ENCODE data around the gene SLC4A1.
"Not testable (repeated sequence)": the region's sequence is repeated elsewhere in the genome, so short reads cannot be mapped to it uniquely, and the experiment has no call there.

The SLC4A1 gene

GRCh38 chr17:44256671-44257070 is 11.3 kb downstream of the SLC4A1 start:
- DNase-seq (ENCODE audit: low read depth in 2 of 2) = no peak

- no peak for DNase-seq (ENCODE audit: low read depth in 2 of 2)
Observed at GRCh38 chr17:44255915-44256314, 12.0 kb downstream of the SLC4A1 start.

- no peak for DNase-seq (ENCODE audit: low read depth in 2 of 2)
Observed at GRCh38 chr17:44254361-44255095, 13.4 kb downstream of the SLC4A1 start.

GRCh38 chr17:44253006-44253405 is 14.9 kb downstream of the SLC4A1 start:
- no peak for DNase-seq (ENCODE audit: low read depth in 2 of 2)

GRCh38 chr17:44251062-44251461 is 16.9 kb downstream of the SLC4A1 start:
- DNase-seq (ENCODE audit: low read depth in 2 of 2) = no peak

GRCh38 chr17:44249501-44250246 is 18.3 kb downstream of the SLC4A1 start:
- no peak for DNase-seq (ENCODE audit: low read depth in 2 of 2)

GRCh38 chr17:44247876-44248736 is 19.8 kb downstream of the SLC4A1 start:
- no peak for DNase-seq (ENCODE audit: low read depth in 2 of 2)

- no peak for DNase-seq (ENCODE audit: low read depth in 2 of 2)
Observed at GRCh38 chr17:44247440-44247841, 20.5 kb downstream of the SLC4A1 start.

- no peak for DNase-seq (ENCODE audit: low read depth in 2 of 2)
Observed at GRCh38 chr17:44241106-44241624, 26.8 kb downstream of the SLC4A1 start.

GRCh38 chr17:44237886-44238285 is 30.0 kb downstream of the SLC4A1 start:
- not testable (repeated sequence) for DNase-seq (ENCODE audit: low read depth in 2 of 2)

- DNase-seq (ENCODE audit: low read depth in 2 of 2) = no peak
Observed at GRCh38 chr17:44236444-44236991, 31.4 kb downstream of the SLC4A1 start.

- DNase-seq (ENCODE audit: low read depth in 2 of 2) = no peak
Observed at GRCh38 chr17:44235583-44235936, 32.4 kb downstream of the SLC4A1 start.

GRCh38 chr17:44233582-44233981 is 34.4 kb downstream of the SLC4A1 start:
- no peak for DNase-seq (ENCODE audit: low read depth in 2 of 2)

- no peak for DNase-seq (ENCODE audit: low read depth in 2 of 2)
Observed at GRCh38 chr17:44232061-44232460, 35.9 kb downstream of the SLC4A1 start.

- no peak for DNase-seq (ENCODE audit: low read depth in 2 of 2)
Observed at GRCh38 chr17:44230140-44230539, 37.8 kb downstream of the SLC4A1 start.

GRCh38 chr17:44229090-44229489 is 38.8 kb downstream of the SLC4A1 start:
- no peak for DNase-seq (ENCODE audit: low read depth in 2 of 2)

- no peak for DNase-seq (ENCODE audit: low read depth in 2 of 2)
Observed at GRCh38 chr17:44223541-44224071, 44.3 kb downstream of the SLC4A1 start.

GRCh38 chr17:44222112-44222869 is 45.6 kb downstream of the SLC4A1 start:
- DNase-seq (ENCODE audit: low read depth in 2 of 2) = no peak

- no peak for DNase-seq (ENCODE audit: low read depth in 2 of 2)
Observed at GRCh38 chr17:44221862-44222111, 46.1 kb downstream of the SLC4A1 start.

- DNase-seq (ENCODE audit: low read depth in 2 of 2) = no peak
Observed at GRCh38 chr17:44221084-44221861, 46.7 kb downstream of the SLC4A1 start.
